Brain microvascular endothelial cell (primary cell): ENCODE measurements around the gene UNC13C.
"Not testable (repeated sequence)": the region's sequence is repeated elsewhere in the genome, so short reads cannot be mapped to it uniquely, and the experiment has no call there.

ENCODE experiments used
- DNase-seq: peaks from one replicate; pipeline ENCODE4 v3.0.0-alpha.2; 2020
- H3K27ac ChIP-seq: fragments of 250-450 bp; sonication (Bioruptor Pico); 2 replicates; pipeline ENCODE4 v1.5.1; 2020; ENCODE audit warnings: mild to moderate bottlenecking, moderate library complexity
- H3K27me3 ChIP-seq: fragments of 250-450 bp; sonication (Bioruptor Pico); replicated peaks from 2 replicates; pipeline ENCODE4 v1.5.1; 2020; ENCODE audit warnings: mild to moderate bottlenecking
- H3K36me3 ChIP-seq: fragments of 250-450 bp; sonication (Bioruptor Pico); replicated peaks from 2 replicates; pipeline ENCODE4 v1.5.1; 2020; ENCODE audit warnings: mild to moderate bottlenecking
- H3K4me3 ChIP-seq: 2 replicates; pipeline ENCODE4 v1.5.1; 2011; ENCODE audit warnings: low read depth, mild to moderate bottlenecking, control low read depth, low read length, moderate library complexity
- in situ Hi-C: cut with HindIII; loops from 2 replicates; pipeline ENCODE4 v1.10.0; 2017; ENCODE audit warnings: low sequenced_read_pairs, low pct_ligation_motif_present
- TF ChIP-seq, protein P1 (sequence below): IDR thresholded peaks from 2 replicates; pipeline ENCODE4 v1.5.1; 2011; ENCODE audit warnings: low read depth, mild to moderate bottlenecking, moderate library complexity, low read length, control low read depth, inconsistent platforms; ENCODE audit errors: missing control alignments

UNC13C gene

GRCh38 chr15:54374184-54374952 lies 396.1 kb downstream of the UNC13C start:
- no peak for DNase-seq
- H3K27ac ChIP-seq, result no peak overlapping the region
- H3K4me3 ChIP-seq, result no peak overlapping the region
- no peaks in the 10 kb centered on the region for H3K27me3 ChIP-seq
- in situ Hi-C loops, result no loop called here
- no peaks in the 10 kb centered on the region for H3K36me3 ChIP-seq
- TF ChIP-seq, protein P1, sequence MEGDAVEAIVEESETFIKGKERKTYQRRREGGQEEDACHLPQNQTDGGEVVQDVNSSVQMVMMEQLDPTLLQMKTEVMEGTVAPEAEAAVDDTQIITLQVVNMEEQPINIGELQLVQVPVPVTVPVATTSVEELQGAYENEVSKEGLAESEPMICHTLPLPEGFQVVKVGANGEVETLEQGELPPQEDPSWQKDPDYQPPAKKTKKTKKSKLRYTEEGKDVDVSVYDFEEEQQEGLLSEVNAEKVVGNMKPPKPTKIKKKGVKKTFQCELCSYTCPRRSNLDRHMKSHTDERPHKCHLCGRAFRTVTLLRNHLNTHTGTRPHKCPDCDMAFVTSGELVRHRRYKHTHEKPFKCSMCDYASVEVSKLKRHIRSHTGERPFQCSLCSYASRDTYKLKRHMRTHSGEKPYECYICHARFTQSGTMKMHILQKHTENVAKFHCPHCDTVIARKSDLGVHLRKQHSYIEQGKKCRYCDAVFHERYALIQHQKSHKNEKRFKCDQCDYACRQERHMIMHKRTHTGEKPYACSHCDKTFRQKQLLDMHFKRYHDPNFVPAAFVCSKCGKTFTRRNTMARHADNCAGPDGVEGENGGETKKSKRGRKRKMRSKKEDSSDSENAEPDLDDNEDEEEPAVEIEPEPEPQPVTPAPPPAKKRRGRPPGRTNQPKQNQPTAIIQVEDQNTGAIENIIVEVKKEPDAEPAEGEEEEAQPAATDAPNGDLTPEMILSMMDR, result no peak

- Histone ChIP-seq H3K27ac (no peak overlapping the region), H3K36me3 (no peaks in the 10 kb centered on the region), H3K27me3 (no peaks in the 10 kb centered on the region), H3K4me3 (no peak overlapping the region)
- TF ChIP-seq, protein P1, result no peak
- DNase-seq, result no peak
- in situ Hi-C loops, result no loop called here
Observed at GRCh38 chr15:54387799-54388198, 409.6 kb downstream of the UNC13C start.

- in situ Hi-C loops, result no loop called here
- H3K36me3 ChIP-seq, result no peaks in the 10 kb centered on the region
- H3K27ac ChIP-seq, result no peak overlapping the region
- no peak for DNase-seq
- TF ChIP-seq, protein P1, result no peak
- H3K4me3 ChIP-seq, result no peak overlapping the region
- no peaks in the 10 kb centered on the region for H3K27me3 ChIP-seq
Observed at GRCh38 chr15:54388746-54389145, 410.5 kb downstream of the UNC13C start.

GRCh38 chr15:54410481-54410880 lies 432.2 kb downstream of the UNC13C start:
- no peaks in the 10 kb centered on the region for H3K36me3 ChIP-seq
- in situ Hi-C loops, result no loop called here
- no peaks in the 10 kb centered on the region for H3K27me3 ChIP-seq
- H3K4me3 ChIP-seq, result no peak overlapping the region
- DNase-seq, result no peak
- no peak overlapping the region for H3K27ac ChIP-seq
- TF ChIP-seq, protein P1, result no peak

- in situ Hi-C loops, result no loop called here
- H3K27ac ChIP-seq, result no peak overlapping the region
- H3K4me3 ChIP-seq, result no peak overlapping the region
- no peak for DNase-seq
- H3K27me3 ChIP-seq, result no peaks in the 10 kb centered on the region
- H3K36me3 ChIP-seq, result no peaks in the 10 kb centered on the region
- TF ChIP-seq, protein P1, result no peak
Observed at GRCh38 chr15:54424171-54424570, 445.9 kb downstream of the UNC13C start.

GRCh38 chr15:54428596-54428995 lies 450.4 kb downstream of the UNC13C start:
- Histone ChIP-seq H3K36me3 (no peaks in the 10 kb centered on the region), H3K4me3 (no peak overlapping the region), H3K27me3 (no peaks in the 10 kb centered on the region), H3K27ac (no peak overlapping the region)
- in situ Hi-C loops, result no loop called here
- TF ChIP-seq, protein P1, result no peak
- no peak for DNase-seq

DNA sequence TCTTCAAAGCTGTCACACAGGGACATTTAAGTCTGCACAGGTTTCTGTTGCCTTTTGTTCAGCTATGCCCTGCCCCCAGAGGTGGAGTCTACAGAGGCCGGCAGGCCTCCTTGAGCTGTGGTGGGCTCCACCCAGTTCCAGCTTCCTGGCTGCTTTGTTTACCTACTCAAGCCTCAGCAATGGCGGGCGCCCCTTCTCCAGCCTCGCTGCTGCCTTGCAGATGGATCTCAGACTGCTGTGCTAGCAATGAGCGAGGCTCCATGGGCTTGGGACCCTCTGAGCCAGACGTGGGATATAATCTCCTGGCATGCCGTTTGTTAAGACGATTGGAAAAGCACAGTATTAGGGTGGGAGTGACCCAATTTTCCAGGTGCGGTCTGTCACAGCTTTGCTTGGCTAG lies 472.0 kb downstream of the UNC13C start:
- in situ Hi-C loops, H3K27ac ChIP-seq, H3K36me3 ChIP-seq, H3K27me3 ChIP-seq, DNase-seq, H3K4me3 ChIP-seq: not testable (repeated sequence)
